HepG2 (cell line): Measurements from ENCODE around the gene GOLGA3. TPM values are rescaled to one million over a fixed set of nuclear protein-coding genes. Genes with fewer than 3 reads are reported as not detected.

Source experiments
- ATAC-seq: fragments of 200-7000 bp; cut with Tn5 transposase; 3 replicates; pipeline ENCODE4 v1.9.1; 2020; ENCODE audit warnings: mild to moderate bottlenecking, moderate library complexity
- BruUV-seq: library from RNA; stranded (reverse); fragments of 400-500 nt; replicated peaks from 2 replicates; lab custom pipeline; 2021; lab: Mats Ljungman, UMichigan
- CTCF ChIA-PET: fragments of 300-600 bp; formaldehyde crosslinking; extraction: SDS; loops from one replicate; lab custom pipeline; 2021; ENCODE audit warnings: low total read pairs, inconsistent platforms, low intra/inter-chr PET ratio; lab: Yijun Ruan, JAX
- POLR2A ChIA-PET: fragments of 350-600 bp; sonication (Branson Sonifier 250); formaldehyde crosslinking; loops from one replicate; lab custom pipeline; 2020; ENCODE audit warnings: antibody characterized with exemption, inconsistent platforms; lab: Yijun Ruan, JAX
- DNase-seq: peaks from one replicate; pipeline ENCODE4 v3.0.0-alpha.2; 2015; ENCODE audit warnings: low spot score
- FAIRE-seq: peaks from 3 replicates; lab custom pipeline; 2011; peaks lifted over from hg19 to GRCh38; lab: Jason Lieb, UNC
- H2AFZ ChIP-seq: one replicate; pipeline ENCODE4 v1.6.1; 2011; ENCODE audit warnings: low read length, inconsistent platforms
- H3K27ac ChIP-seq: fragments of 300-600 bp; 3 replicates; pipeline ENCODE4 v1.8.0; 2011; ENCODE audit warnings: mixed run types, mild to moderate bottlenecking, mixed read lengths, low read length, inconsistent platforms; ENCODE audit not compliant: insufficient read depth; ENCODE audit errors: extremely low read length
- H3K27me3 ChIP-seq, 2 experiments: fragments of 200-600 bp in 1 of 2; 2 replicates in 1 of 2; 3 replicates in 1 of 2; pipeline versions ENCODE4 v1.6.0 to v1.8.0; 2011; ENCODE audit warnings: low read length in 2 of 2, mild to moderate bottlenecking in 2 of 2, moderate library complexity in 2 of 2, inconsistent platforms in 1 of 2; ENCODE audit not compliant: insufficient read depth in 2 of 2, control insufficient read depth in 1 of 2
- H3K36me3 ChIP-seq, 2 experiments: fragments of 200-600 bp in 1 of 2; replicated peaks in 1 of 2; 2 replicates in 1 of 2; 3 replicates in 1 of 2; pipeline versions ENCODE4 v1.5.1 to v1.8.0; 2011; ENCODE audit warnings: low read length in 2 of 2, inconsistent platforms in 1 of 2; ENCODE audit not compliant: insufficient read depth in 2 of 2, control insufficient read depth in 1 of 2
- H3K4me1 ChIP-seq: 2 replicates; pipeline ENCODE4 v1.5.1; 2012; ENCODE audit warnings: low read length, inconsistent platforms; ENCODE audit not compliant: insufficient read depth
- H3K4me2 ChIP-seq: 2 replicates; pipeline ENCODE4 v1.6.0; 2011; ENCODE audit warnings: low read depth, low read length, inconsistent platforms
- H3K4me3 ChIP-seq, 3 experiments: fragments of 200-600 bp in 1 of 3; sonication (generic), shearing (Covaris generic) in 1 of 3; replicated peaks in 1 of 3; 2 replicates each; pipeline ENCODE4 v1.5.1; 2011 to 2016; ENCODE audit warnings: low read length in 3 of 3, inconsistent platforms in 2 of 3, low read depth in 2 of 3, mild to moderate bottlenecking in 2 of 3, control low read depth in 1 of 3, mixed read lengths in 1 of 3; ENCODE audit not compliant: insufficient read depth in 1 of 3
- H3K79me2 ChIP-seq: one replicate; pipeline ENCODE4 v1.6.1; 2011; ENCODE audit warnings: low read length, inconsistent platforms; ENCODE audit not compliant: insufficient read depth
- H3K9ac ChIP-seq: 2 replicates; pipeline ENCODE4 v1.6.0; 2011; ENCODE audit warnings: mild to moderate bottlenecking, low read depth, low read length, inconsistent platforms; ENCODE audit not compliant: insufficient read depth
- H3K9me3 ChIP-seq: 2 replicates; pipeline ENCODE4 v1.5.1; 2012; ENCODE audit warnings: mild to moderate bottlenecking, low read length
- H4K20me1 ChIP-seq: 2 replicates; pipeline ENCODE4 v1.6.0; 2011; ENCODE audit warnings: inconsistent platforms, mild to moderate bottlenecking, low read length, moderate library complexity; ENCODE audit not compliant: insufficient read depth
- ARHGAP35 ChIP-seq: sonication (generic); formaldehyde crosslinking; IDR thresholded peaks from 2 replicates; pipeline ENCODE4 v1.9.0; 2022; ENCODE audit warnings: mild to moderate bottlenecking, inconsistent platforms, moderate library complexity, missing genetic modification reagents, borderline replicate concordance
- ATF3 ChIP-seq: sonication (generic); formaldehyde crosslinking; IDR thresholded peaks from 2 replicates; pipeline ENCODE4 v1.4.0; 2020; ENCODE audit warnings: missing genetic modification reagents
- CHD2 ChIP-seq: IDR thresholded peaks from 2 replicates; pipeline ENCODE4 v1.6.1; 2011; ENCODE audit warnings: low read depth, low read length, improper control_type of control experiment
- HNRNPK ChIP-seq: fragments of 200-400 bp; formaldehyde crosslinking; IDR thresholded peaks from 2 replicates; pipeline ENCODE4 v1.6.1; 2018; ENCODE audit warnings: low read length, low read depth, moderate library complexity, mild to moderate bottlenecking; ENCODE audit not compliant: poor library complexity, severe bottlenecking
- TAF15 ChIP-seq: fragments of 200-400 bp; formaldehyde crosslinking; IDR thresholded peaks from one replicate; pipeline ENCODE4 v1.6.1; 2018; ENCODE audit warnings: mild to moderate bottlenecking, low read depth, low read length; ENCODE audit not compliant: poor library complexity, severe bottlenecking
- YEATS4 ChIP-seq: sonication (generic); formaldehyde crosslinking; IDR thresholded peaks from 2 replicates; pipeline ENCODE4 v1.4.0; 2020; ENCODE audit warnings: missing genetic modification reagents, borderline replicate concordance
- ZBTB20 ChIP-seq: sonication (generic); formaldehyde crosslinking; IDR thresholded peaks from 2 replicates; pipeline ENCODE4 v1.8.1; 2023; ENCODE audit warnings: missing genetic modification reagents, low read depth, mild to moderate bottlenecking, borderline replicate concordance
- ZNF225 ChIP-seq: sonication (generic); formaldehyde crosslinking; IDR thresholded peaks from 2 replicates; pipeline ENCODE4 v1.4.0; 2020; ENCODE audit warnings: mild to moderate bottlenecking, missing genetic modification reagents
- ZNF296 ChIP-seq: sonication (generic); formaldehyde crosslinking; conservative IDR thresholded peaks from 2 replicates; pipeline ENCODE4 v1.5.0; 2020; ENCODE audit warnings: mild to moderate bottlenecking, missing genetic modification reagents
- ZNF674 ChIP-seq: sonication (generic); formaldehyde crosslinking; IDR thresholded peaks from 2 replicates; pipeline ENCODE4 v1.5.0; 2020; ENCODE audit warnings: low read depth, mild to moderate bottlenecking, missing genetic modification reagents
- ZNF773 ChIP-seq: sonication (generic); formaldehyde crosslinking; IDR thresholded peaks from 2 replicates; pipeline ENCODE4 v1.4.0; 2020; ENCODE audit warnings: missing genetic modification reagents, borderline replicate concordance
- ZSCAN20 ChIP-seq: sonication (generic); formaldehyde crosslinking; IDR thresholded peaks from 2 replicates; pipeline ENCODE4 v1.4.0; 2020; ENCODE audit warnings: missing genetic modification reagents, mild to moderate bottlenecking, borderline replicate concordance
- WGBS: methylation state at CpG from one replicate; pipeline ENCODE4 v1.1.6; 2017; ENCODE audit warnings: low lambda C conversion rate; 5-methylcytosine and 5-hydroxymethylcytosine counted together
- in situ Hi-C: cut with HindIII; loops from 2 replicates; pipeline ENCODE4 v1.10.0; 2017; ENCODE audit warnings: low pct_unique_long_range_greater_than_20kb; ENCODE audit not compliant: extremely low pct_ligation_motif_present
- intact Hi-C: fragments of 100-400 bp; cut with micrococcal nuclease; formaldehyde crosslinking; loops from one replicate; pipeline ENCODE4 v1.10.0; 2022; ENCODE audit not compliant: unreplicated experiment
- polyA plus RNA-seq, 8 experiments: library from polyadenylated mRNA; depleted of rRNA in 3 of 8; stranded (reverse) in 7 of 8; unstranded in 1 of 8; fragments of >200 nt; fragmentation: Illumina TruSeq in 4 of 8; extraction: Trizol in 4 of 8; gene quantifications; 2 replicates each; pipeline versions ENCODE4 v1.2.1 to v1.2.3, GENCODE V29; 2011 to 2016; ENCODE audit warnings: low read depth in 4 of 8, missing spikeins in 1 of 8, mixed read lengths in 1 of 8; ENCODE audit not compliant: insufficient read depth in 1 of 8
- total RNA-seq, 5 experiments: library from RNA; depleted of rRNA; stranded (reverse); fragments of >200 nt; fragmentation: Illumina TruSeq; extraction: Trizol; gene quantifications; 2 replicates each; pipeline ENCODE4 v1.2.3, GENCODE V29; 2016; ENCODE audit warnings: low read depth in 1 of 5

Gene GOLGA3
- total and polyA plus RNA-seq, 2 of the 13 experiments (the other 11 are each of a cell fraction or from before 2014, with no cell fraction given), result 22.0 to 43.0 TPM

- TF ChIP-seq CHD2 (peak; percentile 59; the same call in 1 of the 2 replicates), ZNF773 (CRISPR knock-in tag) (0 out of 2 replicates have a peak, but pooled peaks have one; percentile 54), HNRNPK (peak; percentile 23), ATF3 (CRISPR knock-in tag) (no peak), TAF15 (no peak), ZSCAN20 (CRISPR knock-in tag) (peak; percentile 47; the same call in 1 of the 2 replicates)
- TF ChIP-seq, all 625 proteins: peak for 23
Measured at GRCh38 chr12:132761032-132761920, 67.4 kb downstream of the GOLGA3 start, which contains the start of gene ANKLE2 (continued).

GRCh38 chr12:132759359-132759758 is 69.3 kb downstream of the GOLGA3 start:
- WGBS, result 97% methylated on average over 8 of the region's 8 CpGs
- ATAC-seq (no peak), FAIRE-seq (no peak), DNase-seq (no peak)
- no peak for TF ChIP-seq YEATS4 (CRISPR knock-in tag)
- no peak for TF ChIP-seq ZNF225 (CRISPR knock-in tag)
- TF ChIP-seq ZBTB20 (CRISPR knock-in tag), result no peak
- TF ChIP-seq ZNF674 (CRISPR knock-in tag), result no peak
- no peak for TF ChIP-seq ARHGAP35 (CRISPR knock-in tag)
- TF ChIP-seq ZNF296 (CRISPR knock-in tag), result no peak
- no peak overlapping the region for H3K9ac ChIP-seq
- H3K9me3 ChIP-seq, result no peaks in the 10 kb centered on the region
- H3K36me3 ChIP-seq, result peaks cover 2 to 12% of the 10 kb centered on the region in 2 experiments; a peak in 4 of 5 replicates
- no peaks in the 10 kb centered on the region; a peak in 1 of 5 replicates for H3K27me3 ChIP-seq
- CTCF ChIA-PET, result no interaction called here
- H3K4me2 ChIP-seq, result peak overlapping the region; percentile 99
- BruUV-seq, result no TSS peak
- in situ Hi-C loops (no loop called here), intact Hi-C loops (no loop called here)
- peaks cover 35% of the 10 kb centered on the region for H3K4me1 ChIP-seq
- POLR2A ChIA-PET, result no interaction called here
- no peak overlapping the region for H2AFZ ChIP-seq
- no peak overlapping the region for H3K27ac ChIP-seq
- H3K4me3 ChIP-seq, result peak overlapping the region in 1 of 3 experiments; percentile 28; a peak in 1 of 6 replicates
- H3K79me2 ChIP-seq, result peaks cover 39% of the 10 kb centered on the region
- H4K20me1 ChIP-seq, result peaks cover 21% of the 10 kb centered on the region
